Mucosa of rectum (tissue), 2 donors: Measurements from ENCODE around the gene BZW2.
A peak's percentile ranks its signal among the peaks of the same experiment; 100 is the strongest.

Experiments used
- H3K27ac ChIP-seq, 2 donors: one replicate each; pipeline ENCODE4 v1.7.0; 2013; ENCODE audit warnings: inconsistent platforms in 2 of 2, low read depth in 2 of 2, low read length in 2 of 2
- H3K27me3 ChIP-seq, 2 donors: one replicate each; pipeline ENCODE4 v1.7.0; 2013; ENCODE audit warnings: low read length in 2 of 2; ENCODE audit not compliant: control insufficient read depth in 2 of 2, insufficient read depth in 2 of 2
- H3K36me3 ChIP-seq, 2 donors: one replicate each; pipeline ENCODE4 v1.7.0; 2013; ENCODE audit warnings: low read length in 2 of 2; ENCODE audit not compliant: control insufficient read depth in 2 of 2, insufficient read depth in 2 of 2
- H3K4me1 ChIP-seq, 2 donors: one replicate each; pipeline ENCODE4 v1.7.0; 2013; ENCODE audit warnings: low read length in 2 of 2, mild to moderate bottlenecking in 1 of 2; ENCODE audit not compliant: control insufficient read depth in 2 of 2, insufficient read depth in 2 of 2
- H3K4me3 ChIP-seq, 2 donors: one replicate each; pipeline ENCODE4 v1.7.0; 2013; ENCODE audit warnings: low read length in 2 of 2
- H3K9ac ChIP-seq, 2 donors: one replicate each; pipeline ENCODE4 v1.7.0; 2013; ENCODE audit warnings: low read length in 2 of 2, low read depth in 1 of 2, mild to moderate bottlenecking in 1 of 2
- H3K9me3 ChIP-seq, 2 donors: one replicate each; pipeline ENCODE4 v1.7.0; 2013; ENCODE audit warnings: low read length in 2 of 2; ENCODE audit not compliant: control insufficient read depth in 2 of 2
- donor health status: healthy.
- donor health status: Normal muscosa, but diverticular disease.

Gene BZW2

DNA sequence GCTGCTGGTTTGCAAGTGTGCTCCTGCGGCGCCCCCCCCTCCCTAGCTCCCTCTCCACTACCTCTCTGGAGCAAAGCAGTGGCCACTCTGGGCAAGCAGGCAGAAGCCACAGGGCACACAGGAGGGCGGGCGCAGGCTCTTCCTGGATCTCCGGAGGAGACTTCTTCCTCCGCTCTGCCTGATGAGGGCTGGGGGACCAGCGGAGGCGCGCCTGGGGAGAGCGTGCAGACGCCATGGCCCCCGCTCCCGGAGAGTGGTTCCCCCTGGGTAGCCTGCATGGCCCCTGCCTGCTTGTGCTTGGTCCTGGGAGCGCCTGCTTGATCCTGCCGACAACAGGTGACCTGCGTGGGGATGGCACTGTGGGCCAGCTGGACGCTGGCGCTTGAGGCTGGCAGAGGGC is 29.4 kb upstream of the BZW2 start:
- no peaks in the 10 kb centered on the region for H3K27me3 ChIP-seq
- no peak overlapping the region for H3K4me3 ChIP-seq
- no peak overlapping the region for H3K9ac ChIP-seq
- H3K9me3 ChIP-seq = no peaks in the 10 kb centered on the region
- H3K36me3 ChIP-seq = peaks cover 23 to 36% of the 10 kb centered on the region in 2 donors
- no peak overlapping the region for H3K27ac ChIP-seq
- peaks cover 0 to 4% of the 10 kb centered on the region in 2 donors for H3K4me1 ChIP-seq

DNA sequence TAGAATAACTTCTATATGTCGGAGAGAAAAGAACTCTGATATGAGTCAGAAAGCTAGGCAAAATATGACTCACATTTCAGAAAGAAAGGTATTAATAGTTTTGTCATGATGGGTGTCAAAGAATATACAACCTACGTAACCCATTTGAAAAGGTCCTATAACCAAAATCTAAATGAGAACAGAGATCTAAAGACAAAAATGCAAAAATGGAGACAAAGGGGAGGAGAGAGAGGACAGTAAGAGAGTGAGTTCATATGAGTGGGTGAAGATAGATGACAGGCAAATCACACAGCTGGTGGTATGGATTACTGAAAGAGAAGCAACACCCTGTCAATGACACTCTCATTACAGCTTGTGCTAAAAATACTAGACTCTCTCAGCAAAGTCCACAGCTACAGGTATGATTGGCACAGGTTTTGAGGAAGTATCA is 26.0 kb upstream of the BZW2 start:
- Histone ChIP-seq H3K27ac (no peak overlapping the region), H3K9ac (no peak overlapping the region), H3K9me3 (no peaks in the 10 kb centered on the region), H3K4me1 (no peaks in the 10 kb centered on the region), H3K4me3 (no peak overlapping the region), H3K36me3 (peaks cover 32 to 34% of the 10 kb centered on the region in 2 donors), H3K27me3 (no peaks in the 10 kb centered on the region)

DNA sequence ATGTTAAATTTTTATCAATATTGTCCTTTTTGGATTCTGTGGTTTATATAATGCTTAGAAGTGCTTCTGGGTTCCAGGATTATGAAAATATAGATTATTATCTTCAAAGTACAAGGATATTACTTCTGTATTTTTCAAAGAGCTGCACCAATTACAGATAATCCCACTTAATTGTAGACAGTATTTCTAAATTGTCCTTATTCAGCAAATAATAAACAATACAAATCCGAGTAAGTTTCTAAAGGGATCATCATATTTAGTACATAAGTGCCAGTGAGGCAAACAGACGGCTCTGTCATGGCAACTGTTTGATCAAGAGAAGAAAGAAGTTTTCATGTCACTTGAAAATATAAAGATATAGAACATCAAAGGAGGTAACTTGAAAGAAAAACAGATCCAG is 19.6 kb upstream of the BZW2 start:
- Histone ChIP-seq H3K27me3 (no peaks in the 10 kb centered on the region), H3K9me3 (no peaks in the 10 kb centered on the region), H3K36me3 (peaks cover 9 to 32% of the 10 kb centered on the region in 2 donors), H3K27ac (no peak overlapping the region), H3K4me1 (no peaks in the 10 kb centered on the region), H3K9ac (no peak overlapping the region), H3K4me3 (no peak overlapping the region)

DNA sequence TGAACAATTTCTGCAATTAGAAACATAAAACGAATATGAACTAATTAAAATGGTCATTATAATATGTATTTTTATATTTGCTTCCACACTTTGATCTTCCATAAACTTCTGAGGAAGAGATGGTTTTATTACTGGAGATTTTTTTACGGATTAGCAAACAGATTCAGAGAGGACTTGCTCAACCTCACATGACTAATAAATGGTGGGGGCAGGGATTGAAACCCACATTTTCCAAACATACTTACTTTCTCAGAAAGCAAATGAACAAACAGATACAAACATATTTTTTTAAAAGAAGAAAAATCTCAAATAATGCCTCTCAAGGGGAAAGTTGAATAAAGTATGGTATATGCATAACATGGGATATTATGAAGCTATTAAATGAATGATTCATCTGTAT is 18.7 kb upstream of the BZW2 start:
- no peaks in the 10 kb centered on the region for H3K9me3 ChIP-seq
- no peaks in the 10 kb centered on the region for H3K4me1 ChIP-seq
- H3K27me3 ChIP-seq = no peaks in the 10 kb centered on the region
- H3K27ac ChIP-seq = no peak overlapping the region
- no peak overlapping the region for H3K4me3 ChIP-seq
- no peak overlapping the region for H3K9ac ChIP-seq
- H3K36me3 ChIP-seq = peaks cover 7 to 32% of the 10 kb centered on the region in 2 donors

DNA sequence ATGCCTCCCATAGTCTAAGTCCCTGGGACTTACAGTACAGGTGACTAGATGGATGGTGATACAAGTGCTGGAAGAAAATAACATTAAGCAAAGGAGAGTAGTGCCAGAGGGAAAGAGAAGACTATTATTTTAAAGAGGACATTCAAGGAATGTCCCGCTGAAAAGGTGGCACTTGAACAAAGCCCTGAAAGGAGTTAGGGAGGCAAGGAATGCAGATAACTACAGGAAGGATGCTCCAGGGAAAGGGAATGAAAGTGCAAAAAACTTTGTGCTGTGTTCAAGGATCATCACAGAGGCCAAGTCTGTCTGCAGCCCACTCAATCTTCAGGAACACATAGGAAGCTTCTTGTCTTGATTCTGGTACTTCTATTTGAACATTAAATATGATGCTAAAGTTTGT is 15.3 kb upstream of the BZW2 start:
- no peaks in the 10 kb centered on the region for H3K27me3 ChIP-seq
- H3K36me3 ChIP-seq = peaks cover 7 to 14% of the 10 kb centered on the region in 2 donors
- no peak overlapping the region for H3K4me3 ChIP-seq
- H3K9ac ChIP-seq = no peak overlapping the region
- peaks cover 4 to 13% of the 10 kb centered on the region in 2 donors for H3K4me1 ChIP-seq
- no peak overlapping the region for H3K27ac ChIP-seq
- H3K9me3 ChIP-seq = no peaks in the 10 kb centered on the region

DNA sequence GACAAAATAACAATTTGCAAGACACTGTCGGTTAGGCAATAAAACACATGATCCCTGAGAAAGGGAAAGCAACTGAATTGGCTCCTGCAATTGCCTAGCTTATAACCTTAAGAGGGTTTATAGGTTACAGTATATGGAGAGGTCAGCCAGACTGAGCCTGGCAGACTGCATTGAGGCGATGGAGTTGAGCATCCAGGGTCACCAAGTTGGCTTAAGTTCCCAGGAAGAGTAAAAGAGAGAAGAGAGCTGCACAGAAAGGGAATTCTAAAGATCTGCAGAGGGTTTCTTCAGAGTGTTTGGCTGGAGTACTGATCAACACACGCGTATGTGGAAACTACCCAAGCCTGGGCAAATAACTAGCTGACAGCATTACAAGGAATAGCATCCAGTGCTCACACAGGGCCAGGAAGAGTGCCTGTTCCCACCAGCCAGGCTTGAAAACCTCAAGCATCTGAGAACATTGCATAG is 11.7 kb upstream of the BZW2 start:
- Histone ChIP-seq H3K27ac (peak overlapping the region; percentile 6 to 85), H3K9ac (peak overlapping the region in 1 of 2 donors; percentile 19), H3K4me1 (peaks cover 11 to 22% of the 10 kb centered on the region in 2 donors)

DNA sequence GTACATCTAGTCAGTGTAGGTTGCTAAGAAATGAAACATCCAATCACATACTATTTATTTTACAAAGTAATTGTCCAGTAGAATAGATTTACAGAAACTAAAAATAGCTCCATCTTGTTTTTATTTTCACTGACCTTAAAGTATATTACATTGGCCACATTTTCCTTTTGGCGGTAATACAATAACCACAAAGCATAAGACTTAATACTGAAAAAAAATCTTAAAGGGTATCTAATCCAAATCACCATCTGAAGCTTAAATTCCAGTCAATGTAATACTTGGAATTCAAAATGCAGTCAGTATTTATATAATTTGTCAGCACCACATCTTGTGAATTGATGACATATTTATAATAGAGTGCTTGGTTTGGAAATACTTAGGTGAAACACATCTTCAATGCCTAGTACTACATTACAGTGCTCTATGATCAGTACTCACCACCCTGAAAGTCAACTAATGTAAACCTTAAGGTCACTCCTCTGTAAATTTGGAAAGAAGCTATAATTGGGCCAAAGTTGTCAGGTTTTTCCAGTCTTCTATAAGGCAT is 9.4 kb upstream of the BZW2 start:
- Histone ChIP-seq H3K4me1 (peaks cover 11 to 22% of the 10 kb centered on the region in 2 donors), H3K36me3 (peaks cover 0 to 7% of the 10 kb centered on the region in 2 donors), H3K9ac (no peak overlapping the region), H3K4me3 (no peak overlapping the region), H3K27ac (peak overlapping the region; percentile 26 to 35), H3K27me3 (no peaks in the 10 kb centered on the region), H3K9me3 (no peaks in the 10 kb centered on the region)

More for the DNA sequence above, 11.7 kb upstream of the BZW2 start:
- Histone ChIP-seq H3K4me3 (peak overlapping the region in 1 of 2 donors; percentile 34), H3K27me3 (no peaks in the 10 kb centered on the region), H3K36me3 (peaks cover 4 to 7% of the 10 kb centered on the region in 2 donors), H3K9me3 (no peaks in the 10 kb centered on the region)

DNA sequence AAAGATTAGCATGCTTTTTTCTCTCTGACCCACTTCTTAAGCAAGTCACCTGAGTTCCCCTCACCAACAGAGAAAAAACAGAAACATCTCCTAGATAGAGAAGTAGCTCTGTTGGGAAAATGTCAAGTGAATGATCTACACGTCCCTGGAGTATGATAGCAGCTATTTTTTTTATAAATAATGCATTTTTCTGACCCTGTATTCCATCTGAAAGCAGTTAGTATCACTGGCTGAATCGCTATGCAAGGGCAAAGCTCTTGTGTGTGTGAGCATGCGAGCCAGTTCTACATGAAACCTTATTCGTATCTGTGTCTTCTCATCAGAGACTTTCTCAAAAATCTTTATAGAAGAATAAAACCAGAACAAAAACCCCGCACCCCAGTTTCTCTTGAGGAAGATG is 8.6 kb upstream of the BZW2 start:
- H3K9me3 ChIP-seq = no peaks in the 10 kb centered on the region
- H3K27me3 ChIP-seq = no peaks in the 10 kb centered on the region
- no peak overlapping the region for H3K4me3 ChIP-seq
- H3K27ac ChIP-seq = no peak overlapping the region
- peaks cover 0 to 5% of the 10 kb centered on the region in 2 donors for H3K36me3 ChIP-seq
- H3K9ac ChIP-seq = no peak overlapping the region
- peaks cover 11 to 22% of the 10 kb centered on the region in 2 donors for H3K4me1 ChIP-seq

DNA sequence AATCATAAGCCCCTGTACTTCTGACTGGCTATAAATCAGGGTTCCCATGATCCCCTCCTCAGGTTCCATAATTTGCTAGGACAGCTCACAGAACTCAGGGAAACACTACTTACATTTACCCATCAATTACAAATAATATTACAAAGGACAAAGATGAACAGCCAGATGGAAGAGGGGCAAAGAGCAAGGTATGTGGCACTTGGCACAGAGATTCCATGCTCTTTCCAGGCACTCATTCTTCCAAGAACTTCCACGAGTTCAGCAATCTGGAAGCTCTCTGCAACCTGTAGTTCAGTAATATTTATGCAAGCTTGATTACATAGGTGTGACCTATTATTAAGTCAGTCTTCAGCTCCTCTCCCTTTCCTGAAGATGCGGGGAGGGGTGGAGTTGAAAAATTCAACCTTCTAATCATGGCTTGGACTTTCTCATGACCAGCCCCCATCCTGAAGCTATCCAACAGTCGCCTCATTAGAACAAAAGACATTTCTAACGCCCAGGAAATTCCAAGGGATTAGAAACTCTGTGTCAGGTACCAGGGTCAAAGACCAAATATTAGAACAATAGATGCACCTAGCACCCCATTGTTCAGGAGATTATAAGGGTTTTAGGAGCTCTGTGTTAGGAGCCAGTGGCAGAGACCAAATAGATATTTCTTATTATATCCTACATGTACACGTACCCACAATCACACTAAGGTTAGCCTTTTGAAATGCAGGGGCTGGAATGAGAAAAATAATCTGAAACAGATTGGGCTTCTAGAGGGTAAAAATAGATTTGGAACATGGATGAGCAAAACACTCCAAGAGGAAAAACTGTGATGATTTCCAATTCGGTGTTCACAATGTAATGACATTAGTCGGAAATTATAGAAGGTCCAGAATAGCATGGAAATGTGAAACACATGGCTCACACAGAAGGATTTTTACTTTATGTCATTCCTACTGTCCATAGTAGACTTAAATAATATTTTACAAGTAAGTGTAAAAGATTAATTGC is 7.4 kb upstream of the BZW2 start:
- H3K27me3 ChIP-seq = no peaks in the 10 kb centered on the region
- H3K4me3 ChIP-seq = no peak overlapping the region
- no peak overlapping the region for H3K27ac ChIP-seq
- no peak overlapping the region for H3K9ac ChIP-seq
- peaks cover 0 to 5% of the 10 kb centered on the region in 2 donors for H3K36me3 ChIP-seq
- peaks cover 17 to 22% of the 10 kb centered on the region in 2 donors for H3K4me1 ChIP-seq
- no peaks in the 10 kb centered on the region for H3K9me3 ChIP-seq

DNA sequence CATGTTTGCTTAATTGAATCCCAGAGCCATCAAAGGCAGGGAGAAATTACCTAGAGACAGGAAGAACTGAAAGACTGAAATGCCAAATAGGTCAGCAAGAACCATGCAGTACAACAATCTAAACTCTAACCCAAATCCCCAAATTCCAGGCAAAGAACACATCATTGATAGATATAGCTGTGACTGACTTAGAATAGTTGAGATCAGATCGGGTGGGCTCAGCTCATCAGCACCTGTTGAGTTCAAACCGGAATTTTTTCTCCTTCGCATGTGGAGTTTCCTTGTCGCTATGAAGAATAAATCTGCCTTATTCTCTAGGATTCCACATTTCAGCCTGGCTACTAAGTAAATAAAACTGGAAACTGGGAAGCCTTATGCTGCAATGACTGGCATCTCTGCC is 1.8 kb upstream of the BZW2 start:
- H3K36me3 ChIP-seq = peaks cover 0 to 5% of the 10 kb centered on the region in 2 donors
- peaks cover 22 to 26% of the 10 kb centered on the region in 2 donors for H3K4me1 ChIP-seq
- peak overlapping the region in 1 of 2 donors; percentile 95 for H3K27ac ChIP-seq
- H3K4me3 ChIP-seq = peak overlapping the region; percentile 89 to 95
- H3K27me3 ChIP-seq = no peaks in the 10 kb centered on the region
- H3K9ac ChIP-seq = peak overlapping the region; percentile 85 to 89
- H3K9me3 ChIP-seq = no peaks in the 10 kb centered on the region
